ENCODE measurements around the gene KAZN.

DNA sequence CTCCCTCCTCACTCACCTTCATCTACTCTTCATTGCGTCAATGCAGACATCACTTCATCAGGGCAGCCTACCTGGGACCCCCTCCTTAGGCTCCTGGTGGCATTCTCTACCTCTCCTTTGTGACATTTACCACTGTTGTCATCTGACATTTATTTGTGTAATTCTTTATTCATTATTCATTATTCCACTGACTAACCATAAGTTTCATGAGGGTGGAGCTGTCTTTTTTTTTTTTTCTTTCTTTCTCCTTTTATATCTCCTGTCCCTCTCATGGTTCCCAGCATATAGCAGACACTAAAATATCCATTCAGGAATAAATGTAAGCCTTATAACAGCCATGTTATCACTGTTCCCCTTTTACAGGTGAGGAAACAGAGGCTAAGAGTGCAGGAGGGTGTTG, 126.8 kb downstream of the KAZN start:
- TF ChIP-seq, protein P1, sequence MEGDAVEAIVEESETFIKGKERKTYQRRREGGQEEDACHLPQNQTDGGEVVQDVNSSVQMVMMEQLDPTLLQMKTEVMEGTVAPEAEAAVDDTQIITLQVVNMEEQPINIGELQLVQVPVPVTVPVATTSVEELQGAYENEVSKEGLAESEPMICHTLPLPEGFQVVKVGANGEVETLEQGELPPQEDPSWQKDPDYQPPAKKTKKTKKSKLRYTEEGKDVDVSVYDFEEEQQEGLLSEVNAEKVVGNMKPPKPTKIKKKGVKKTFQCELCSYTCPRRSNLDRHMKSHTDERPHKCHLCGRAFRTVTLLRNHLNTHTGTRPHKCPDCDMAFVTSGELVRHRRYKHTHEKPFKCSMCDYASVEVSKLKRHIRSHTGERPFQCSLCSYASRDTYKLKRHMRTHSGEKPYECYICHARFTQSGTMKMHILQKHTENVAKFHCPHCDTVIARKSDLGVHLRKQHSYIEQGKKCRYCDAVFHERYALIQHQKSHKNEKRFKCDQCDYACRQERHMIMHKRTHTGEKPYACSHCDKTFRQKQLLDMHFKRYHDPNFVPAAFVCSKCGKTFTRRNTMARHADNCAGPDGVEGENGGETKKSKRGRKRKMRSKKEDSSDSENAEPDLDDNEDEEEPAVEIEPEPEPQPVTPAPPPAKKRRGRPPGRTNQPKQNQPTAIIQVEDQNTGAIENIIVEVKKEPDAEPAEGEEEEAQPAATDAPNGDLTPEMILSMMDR (IDR thresholded peaks at IDR 0.05), result no peak
- TF ChIP-seq POLR2A (IDR thresholded peaks at IDR 0.05), result no peak

All from body of pancreas (tissue), 4 donors.